ENCODE data around the gene PALLD. TPM values are rescaled to one million over a fixed set of nuclear protein-coding genes. Genes with fewer than 3 reads are reported as not detected.
A peak's percentile ranks its signal among the peaks of the same experiment; 100 is the strongest.

PALLD gene
- total RNA-seq, 2 experiments from 2014 or later: 2.4 to 2.8 TPM

GRCh38 chr4:168841672-168842019, 344.8 kb downstream of the PALLD start:
- ChIA-PET POLR2A (no interaction called here), CTCF (interaction anchor here (1.2 to 1.3 kb wide), 2 partner anchors 27 to 34 kb away, joined by 4 read pairs; no protein-coding TSS in a partner anchor)
- peaks cover 40% of the 10 kb centered on the region for H3K4me1 Mint-ChIP-seq
- H3K4me3 Mint-ChIP-seq: no peak overlapping the region
- no peaks in the 10 kb centered on the region for H3K9me3 Mint-ChIP-seq
- no peak overlapping the region for H3K27ac Mint-ChIP-seq
- H3K27me3 Mint-ChIP-seq: peaks cover 29% of the 10 kb centered on the region
- no peaks in the 10 kb centered on the region for H3K36me3 Mint-ChIP-seq (ENCODE audit: low read depth)
- no peak for DNase-seq

DNA sequence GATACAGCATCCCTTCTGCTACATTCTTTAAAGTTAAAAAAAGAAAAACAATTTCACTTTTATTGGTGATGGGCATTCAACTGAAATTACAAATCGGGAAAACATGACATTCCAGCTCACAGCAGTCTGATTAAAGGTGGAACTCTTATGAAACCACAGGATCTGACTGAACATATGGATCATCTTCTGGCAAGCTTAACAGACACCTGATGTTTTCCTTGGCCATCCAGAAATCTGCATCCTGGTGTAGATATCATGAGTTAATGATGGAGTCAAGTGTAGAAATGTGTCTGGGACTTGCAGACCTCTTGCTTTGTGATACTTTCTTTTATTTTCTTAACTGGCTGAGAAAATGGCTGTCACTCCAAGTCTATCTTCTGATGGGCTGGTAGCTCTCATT, 345.3 kb downstream of the PALLD start:
- peaks cover 38% of the 10 kb centered on the region for H3K4me1 Mint-ChIP-seq
- DNase-seq: no peak
- H3K27ac Mint-ChIP-seq: no peak overlapping the region

DNA sequence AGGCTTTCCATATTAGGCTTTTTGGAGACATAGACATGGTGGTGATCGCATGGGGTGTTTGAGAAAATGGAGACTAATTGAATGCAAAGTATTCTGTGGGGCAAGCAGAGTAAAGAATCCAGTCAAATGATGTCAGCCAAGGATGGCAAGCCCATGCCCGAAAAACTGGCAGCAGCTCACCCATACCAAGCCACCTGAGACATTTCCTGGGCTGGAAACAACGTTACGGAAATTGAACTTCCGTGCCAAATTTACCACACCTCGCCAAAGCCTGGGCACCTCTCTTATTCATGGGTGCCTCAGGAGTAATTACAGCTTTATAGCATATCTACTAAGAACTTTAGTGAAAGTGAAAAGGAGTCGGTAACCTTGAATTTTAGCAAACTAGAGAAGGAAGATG, 346.8 kb downstream of the PALLD start:
- no peak overlapping the region for H3K4me3 Mint-ChIP-seq
- H3K36me3 Mint-ChIP-seq (ENCODE audit: low read depth): no peaks in the 10 kb centered on the region
- H3K27me3 Mint-ChIP-seq: peaks cover 16% of the 10 kb centered on the region
- H3K9me3 Mint-ChIP-seq: no peaks in the 10 kb centered on the region
- no peak overlapping the region for H3K27ac Mint-ChIP-seq
- peaks cover 36% of the 10 kb centered on the region for H3K4me1 Mint-ChIP-seq
- no peak for DNase-seq
- ChIA-PET CTCF (no interaction called here), POLR2A (no interaction called here)

More for the DNA sequence above, 345.3 kb downstream of the PALLD start:
- Mint-ChIP-seq H3K36me3 (ENCODE audit: low read depth) (no peaks in the 10 kb centered on the region), H3K9me3 (no peaks in the 10 kb centered on the region), H3K4me3 (no peak overlapping the region), H3K27me3 (peaks cover 26% of the 10 kb centered on the region)
- POLR2A ChIA-PET: no interaction called here
- CTCF ChIA-PET: interaction anchor here (1.2 kb wide), 1 partner anchor 33 kb away, joined by 4 read pairs; no protein-coding TSS in a partner anchor

DNA sequence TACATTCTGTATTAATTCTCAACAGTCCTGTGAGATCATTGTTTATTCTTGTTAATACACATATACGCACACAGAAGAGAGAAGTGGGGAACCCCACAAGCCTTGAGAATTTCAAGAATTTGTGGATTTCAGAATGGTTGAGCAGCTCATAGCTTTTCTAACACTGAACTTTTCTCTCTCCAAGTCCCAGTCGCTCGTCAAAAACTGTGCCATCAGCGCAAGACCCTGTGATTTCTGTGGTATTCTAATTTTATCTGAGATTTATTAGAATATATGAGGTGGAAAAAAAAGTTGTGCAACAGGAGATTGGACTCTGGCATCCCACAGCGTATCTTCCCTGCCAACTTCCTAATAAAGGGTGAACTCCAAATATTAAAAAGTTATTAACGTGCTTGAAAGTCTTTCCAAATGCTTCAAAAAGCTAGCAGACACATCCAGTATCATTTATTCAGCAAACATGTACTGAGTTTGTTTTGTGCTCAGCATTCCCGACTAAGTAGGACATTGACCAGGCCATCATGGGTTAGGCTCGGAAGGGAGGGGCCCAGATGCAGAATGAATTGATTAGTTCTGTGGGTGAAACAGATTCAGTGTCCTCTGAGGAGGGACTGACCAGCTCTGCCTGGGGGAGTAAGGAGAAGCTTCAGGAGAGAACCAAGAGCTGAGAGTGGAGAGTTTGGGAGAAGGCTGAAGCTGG, 347.6 kb downstream of the PALLD start:
- peaks cover 16% of the 10 kb centered on the region for H3K27me3 Mint-ChIP-seq
- CTCF ChIA-PET: interaction anchor here (1.2 kb wide), 1 partner anchor 20 kb away, joined by 3 read pairs; no protein-coding TSS in a partner anchor
- POLR2A ChIA-PET: no interaction called here

GRCh38 chr4:168845897-168846296, 349.0 kb downstream of the PALLD start:
- no peak overlapping the region for H3K27ac Mint-ChIP-seq
- H3K4me1 Mint-ChIP-seq: peaks cover 37% of the 10 kb centered on the region
- DNase-seq: no peak
- H3K36me3 Mint-ChIP-seq (ENCODE audit: low read depth): no peaks in the 10 kb centered on the region
- ChIA-PET POLR2A (no interaction called here), CTCF (interaction anchor here (1.2 kb wide), 1 partner anchor 18 kb away, joined by 3 read pairs; no protein-coding TSS in a partner anchor)
- H3K4me3 Mint-ChIP-seq: no peak overlapping the region
- no peaks in the 10 kb centered on the region for H3K9me3 Mint-ChIP-seq
- peaks cover 16% of the 10 kb centered on the region for H3K27me3 Mint-ChIP-seq

More for the DNA sequence above, 347.6 kb downstream of the PALLD start:
- H3K9me3 Mint-ChIP-seq: no peaks in the 10 kb centered on the region
- DNase-seq: no peak
- no peaks in the 10 kb centered on the region for H3K36me3 Mint-ChIP-seq (ENCODE audit: low read depth)
- no peak overlapping the region for H3K27ac Mint-ChIP-seq
- no peak overlapping the region for H3K4me3 Mint-ChIP-seq
- peaks cover 41% of the 10 kb centered on the region for H3K4me1 Mint-ChIP-seq

DNA sequence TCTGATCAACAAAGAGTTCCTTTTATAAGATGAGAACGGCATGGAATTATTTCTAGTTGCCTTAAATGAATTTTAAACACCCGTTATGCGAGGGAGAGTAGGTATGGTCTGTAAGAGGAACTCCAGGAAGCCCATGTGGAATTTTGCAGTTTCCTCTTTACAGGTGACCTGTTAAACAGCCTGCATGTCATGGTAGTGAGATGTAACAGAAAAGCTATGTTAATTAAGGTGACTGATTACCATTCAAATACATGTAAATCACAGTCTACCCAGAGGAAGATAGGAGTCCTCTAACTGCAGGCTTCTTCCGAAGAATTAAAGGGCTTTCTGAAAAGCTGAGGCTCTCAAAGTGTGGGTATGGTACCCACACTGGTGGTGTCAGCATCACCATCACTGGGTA, 349.6 kb downstream of the PALLD start:
- Mint-ChIP-seq H3K36me3 (ENCODE audit: low read depth) (no peaks in the 10 kb centered on the region), H3K9me3 (no peaks in the 10 kb centered on the region), H3K27me3 (peaks cover 16% of the 10 kb centered on the region), H3K27ac (no peak overlapping the region), H3K4me3 (no peak overlapping the region), H3K4me1 (peaks cover 33% of the 10 kb centered on the region)
- ChIA-PET POLR2A (no interaction called here), CTCF (interaction anchor here (1.2 kb wide), 1 partner anchor 18 kb away, joined by 3 read pairs; no protein-coding TSS in a partner anchor)
- DNase-seq: no peak

DNA sequence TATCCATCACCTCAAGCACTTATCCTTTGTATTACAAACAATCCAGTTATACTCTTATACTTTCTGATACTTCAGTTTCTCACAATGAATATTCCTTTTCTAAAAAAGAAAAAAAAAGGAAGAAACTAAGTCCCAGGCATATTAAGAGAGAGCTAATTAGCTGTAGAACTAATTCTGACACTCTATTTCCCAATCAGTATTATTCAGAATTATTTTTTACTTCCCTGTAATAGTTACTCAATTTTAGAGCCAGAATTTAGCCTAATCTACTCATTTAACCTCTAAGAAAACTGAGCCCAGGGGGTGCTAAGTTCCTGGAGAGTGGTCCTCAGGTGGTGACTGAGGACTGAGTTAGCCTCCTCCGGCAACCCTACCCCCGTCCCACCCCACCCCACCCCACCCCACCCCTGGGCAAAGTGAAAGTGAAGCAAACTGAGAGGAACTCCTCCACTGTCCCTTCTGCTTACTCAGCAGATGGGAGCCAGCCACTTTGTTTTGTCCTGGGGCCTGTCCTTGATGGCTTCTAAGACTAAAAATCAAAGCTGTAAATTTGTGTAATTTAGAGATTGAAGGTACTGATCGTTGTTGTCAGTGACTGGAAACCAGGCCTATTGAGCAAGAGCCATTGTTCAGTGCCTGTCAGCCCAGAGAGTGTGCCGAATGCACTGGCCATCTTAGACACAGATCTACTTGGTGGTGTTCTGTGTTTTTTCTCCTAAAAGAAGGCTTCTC, 351.1 kb downstream of the PALLD start:
- Mint-ChIP-seq H3K4me3 (no peak overlapping the region), H3K27me3 (peaks cover 8% of the 10 kb centered on the region), H3K27ac (peak overlapping the region; percentile 17), H3K36me3 (ENCODE audit: low read depth) (no peaks in the 10 kb centered on the region), H3K4me1 (peaks cover 26% of the 10 kb centered on the region), H3K9me3 (no peaks in the 10 kb centered on the region)
- POLR2A ChIA-PET: no interaction called here
- CTCF ChIA-PET: interaction anchor here (0.5 to 3.3 kb wide), 6 partner anchors 12 to 162 kb away, joined by 3 to 12 read pairs (median 4); partner anchors contain the start of gene CBR4
- DNase-seq: no peak

DNA sequence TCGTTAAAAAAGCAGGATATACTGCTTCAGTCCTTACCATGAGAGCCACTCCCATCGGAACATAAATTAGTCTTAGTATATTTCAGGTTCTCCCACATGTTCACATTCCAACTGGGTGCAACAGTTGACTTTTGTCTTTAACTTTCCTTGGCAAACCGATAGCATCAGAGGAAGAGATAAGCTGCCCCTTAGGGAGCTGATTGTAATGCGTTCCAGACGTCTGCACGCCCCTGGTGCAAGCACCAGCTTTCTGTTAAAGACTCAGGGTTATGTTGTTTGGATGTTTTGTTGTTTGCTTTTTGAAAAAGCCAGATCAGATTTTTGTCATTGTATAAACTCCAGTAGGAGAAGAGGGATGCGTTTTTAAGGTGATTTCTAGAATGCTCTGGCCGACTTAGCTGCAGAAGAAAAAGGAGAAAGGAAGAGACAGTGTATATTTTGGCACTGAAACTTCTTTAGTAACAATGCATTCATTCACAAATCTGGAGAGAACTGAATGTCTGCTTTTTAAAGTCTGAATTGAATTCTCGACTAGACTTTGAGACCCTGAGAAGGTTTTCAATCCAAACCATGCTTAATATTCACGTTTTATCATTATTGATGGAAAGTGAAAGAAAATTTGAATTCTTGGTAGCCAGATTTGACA, 352.3 kb downstream of the PALLD start:
- peaks cover 7% of the 10 kb centered on the region for H3K27me3 Mint-ChIP-seq
- ChIA-PET POLR2A (interaction anchor here (0.5 kb wide), 1 partner anchor 159 kb away, joined by 3 read pairs; no protein-coding TSS in a partner anchor), CTCF (interaction anchor here (0.9 to 3.3 kb wide), 4 partner anchors 16 to 161 kb away, joined by 3 to 12 read pairs (median 6); partner anchors contain the start of gene CBR4)
- H3K9me3 Mint-ChIP-seq: no peaks in the 10 kb centered on the region
- H3K4me3 Mint-ChIP-seq: peak overlapping the region; percentile 2
- H3K36me3 Mint-ChIP-seq (ENCODE audit: low read depth): no peaks in the 10 kb centered on the region
- H3K27ac Mint-ChIP-seq: no peak overlapping the region
- H3K4me1 Mint-ChIP-seq: peaks cover 38% of the 10 kb centered on the region
- DNase-seq: no peak

DNA sequence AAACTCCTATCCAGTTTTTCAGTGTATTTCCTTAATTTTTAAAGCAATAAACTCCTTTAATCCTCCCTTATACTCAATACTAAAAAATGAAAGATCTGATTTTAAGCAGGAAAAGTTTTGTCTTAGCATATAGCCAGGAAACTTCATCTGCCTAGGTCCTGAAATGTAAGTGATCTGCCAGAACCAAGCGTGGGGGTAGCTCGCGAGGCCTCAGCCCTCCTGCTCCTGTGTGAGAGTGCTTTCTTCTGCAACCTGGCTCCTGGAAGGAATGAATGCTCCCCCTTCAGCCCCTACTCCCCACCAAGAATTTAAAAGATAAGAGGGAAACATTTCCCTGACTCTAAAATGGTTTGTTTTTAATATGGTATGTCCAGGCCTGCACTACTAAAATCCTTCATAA, 353.1 kb downstream of the PALLD start:
- no peak for DNase-seq
- Mint-ChIP-seq H3K27me3 (peaks cover 3% of the 10 kb centered on the region), H3K4me3 (no peak overlapping the region), H3K9me3 (no peaks in the 10 kb centered on the region), H3K4me1 (peaks cover 41% of the 10 kb centered on the region), H3K36me3 (ENCODE audit: low read depth) (no peaks in the 10 kb centered on the region), H3K27ac (no peak overlapping the region)
- ChIA-PET POLR2A (no interaction called here), CTCF (interaction anchor here (0.9 to 3.3 kb wide), 4 partner anchors 11 to 160 kb away, joined by 3 to 12 read pairs (median 6); partner anchors contain the start of gene CBR4)

DNA sequence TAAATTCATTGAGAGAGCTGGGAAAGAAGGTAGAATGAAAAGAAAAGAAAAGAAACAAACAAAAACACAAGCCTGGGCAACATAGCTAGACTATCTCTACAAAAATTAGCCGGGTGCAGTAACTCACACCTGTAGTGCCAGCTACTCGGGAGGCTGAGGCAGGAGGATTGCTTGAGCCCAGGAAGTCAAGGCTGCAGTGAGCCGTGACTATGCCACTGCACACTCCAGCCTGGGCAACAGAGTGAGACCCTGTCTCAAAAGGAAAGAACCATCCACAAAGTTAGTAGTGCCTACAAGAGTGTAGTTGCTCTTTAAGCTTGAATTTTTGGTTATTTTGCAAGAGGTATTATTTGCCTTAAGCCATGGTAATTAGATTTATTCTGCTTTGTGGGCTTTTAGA, 355.5 kb downstream of the PALLD start:
- Mint-ChIP-seq H3K27ac (no peak overlapping the region), H3K4me3 (no peak overlapping the region), H3K9me3 (peaks cover 3% of the 10 kb centered on the region), H3K27me3 (no peaks in the 10 kb centered on the region), H3K4me1 (peaks cover 45% of the 10 kb centered on the region), H3K36me3 (ENCODE audit: low read depth) (peaks cover 2% of the 10 kb centered on the region)
- DNase-seq: no peak
- CTCF ChIA-PET: interaction anchor here (0.8 to 1.7 kb wide), 5 partner anchors 13 to 71 kb away, joined by 3 to 5 read pairs (median 4); no protein-coding TSS in a partner anchor
- POLR2A ChIA-PET: no interaction called here

- CTCF ChIA-PET: interaction anchor here (0.8 to 1.7 kb wide), 3 partner anchors 12 to 19 kb away, joined by 3 to 5 read pairs (median 5); no protein-coding TSS in a partner anchor
- Mint-ChIP-seq H3K9me3 (peaks cover 3% of the 10 kb centered on the region), H3K4me1 (peaks cover 45% of the 10 kb centered on the region), H3K27me3 (no peaks in the 10 kb centered on the region), H3K27ac (peak overlapping the region; percentile 43), H3K36me3 (ENCODE audit: low read depth) (peaks cover 2% of the 10 kb centered on the region), H3K4me3 (no peak overlapping the region)
- DNase-seq: no peak
- POLR2A ChIA-PET: no interaction called here
These were observed 356.3 kb downstream of the PALLD start for GRCh38 chr4:168852933-168853713.

- Mint-ChIP-seq H3K9me3 (peaks cover 3% of the 10 kb centered on the region), H3K4me1 (peaks cover 40% of the 10 kb centered on the region), H3K27ac (peak overlapping the region; percentile 2), H3K4me3 (no peak overlapping the region), H3K36me3 (ENCODE audit: low read depth) (peaks cover 2% of the 10 kb centered on the region), H3K27me3 (no peaks in the 10 kb centered on the region)
- DNase-seq: no peak
- POLR2A ChIA-PET: no interaction called here
- CTCF ChIA-PET: interaction anchor here (1.0 kb wide), 1 partner anchor 17 kb away, joined by 3 read pairs; no protein-coding TSS in a partner anchor
These were observed 356.9 kb downstream of the PALLD start for GRCh38 chr4:168853770-168854169.

Measured in activated CD4-positive, alpha-beta T cell treated with anti-CD3 and anti-CD28 coated beads, Interleukin-2, amount 10 ng/mL, durations not matched to agents 7 days and 5 days (primary cell).